ENCODE data around the gene RNF212B.

The RNF212B gene

DNA sequence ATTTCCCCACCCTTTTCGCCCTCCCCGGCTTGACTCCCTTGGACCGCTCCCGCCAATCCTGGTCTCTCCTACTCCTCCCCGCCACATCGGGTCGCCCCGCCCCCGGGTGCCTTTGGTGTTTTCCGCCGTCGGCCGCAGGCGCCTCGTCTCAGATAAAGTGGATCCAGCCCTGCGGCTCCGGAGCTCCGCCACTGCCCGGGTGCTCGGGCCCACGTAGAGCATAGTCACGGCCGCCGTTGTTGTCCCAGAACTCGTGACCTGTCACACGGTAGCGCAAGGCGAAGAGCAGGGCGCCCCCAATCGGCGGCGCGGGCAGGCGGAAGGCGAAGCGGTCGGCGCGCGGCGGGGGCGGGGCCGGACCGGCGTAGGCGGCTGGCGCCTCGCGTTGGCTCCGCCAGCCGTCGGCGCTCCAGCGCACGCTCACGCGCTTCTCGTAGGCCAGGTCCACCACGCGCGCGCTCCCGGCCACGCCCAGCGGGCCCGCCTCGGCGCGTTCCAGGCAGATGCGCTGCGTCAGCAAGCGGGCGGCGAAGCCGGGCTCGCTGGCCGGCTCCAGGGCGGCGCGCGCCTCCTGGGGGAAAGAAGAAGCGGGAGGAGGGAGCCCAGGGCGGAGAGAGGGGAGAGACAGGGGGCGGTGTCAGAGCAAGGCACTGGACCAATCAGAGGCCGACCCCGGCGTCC, 63.7 kb downstream of the RNF212B start:
- in situ Hi-C loops (cut with HindIII; ENCODE audit: low pct_ligation_motif_present, low sequenced_read_pairs), result no loop called here
- Histone ChIP-seq H3K4me3 (ENCODE audit: low read depth, low read length) (peak overlapping the region; percentile 74), H3K27me3 (replicated peaks) (no peaks in the 10 kb centered on the region), H3K36me3 (replicated peaks) (no peaks in the 10 kb centered on the region), H3K27ac (peak overlapping the region; percentile 96)
- peak; percentile 96 for DNase-seq
- TF ChIP-seq, protein P1, sequence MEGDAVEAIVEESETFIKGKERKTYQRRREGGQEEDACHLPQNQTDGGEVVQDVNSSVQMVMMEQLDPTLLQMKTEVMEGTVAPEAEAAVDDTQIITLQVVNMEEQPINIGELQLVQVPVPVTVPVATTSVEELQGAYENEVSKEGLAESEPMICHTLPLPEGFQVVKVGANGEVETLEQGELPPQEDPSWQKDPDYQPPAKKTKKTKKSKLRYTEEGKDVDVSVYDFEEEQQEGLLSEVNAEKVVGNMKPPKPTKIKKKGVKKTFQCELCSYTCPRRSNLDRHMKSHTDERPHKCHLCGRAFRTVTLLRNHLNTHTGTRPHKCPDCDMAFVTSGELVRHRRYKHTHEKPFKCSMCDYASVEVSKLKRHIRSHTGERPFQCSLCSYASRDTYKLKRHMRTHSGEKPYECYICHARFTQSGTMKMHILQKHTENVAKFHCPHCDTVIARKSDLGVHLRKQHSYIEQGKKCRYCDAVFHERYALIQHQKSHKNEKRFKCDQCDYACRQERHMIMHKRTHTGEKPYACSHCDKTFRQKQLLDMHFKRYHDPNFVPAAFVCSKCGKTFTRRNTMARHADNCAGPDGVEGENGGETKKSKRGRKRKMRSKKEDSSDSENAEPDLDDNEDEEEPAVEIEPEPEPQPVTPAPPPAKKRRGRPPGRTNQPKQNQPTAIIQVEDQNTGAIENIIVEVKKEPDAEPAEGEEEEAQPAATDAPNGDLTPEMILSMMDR (IDR thresholded peaks at IDR 0.05; ENCODE audit: low read depth, low read length, missing control alignments), result peak; percentile 65

DNA sequence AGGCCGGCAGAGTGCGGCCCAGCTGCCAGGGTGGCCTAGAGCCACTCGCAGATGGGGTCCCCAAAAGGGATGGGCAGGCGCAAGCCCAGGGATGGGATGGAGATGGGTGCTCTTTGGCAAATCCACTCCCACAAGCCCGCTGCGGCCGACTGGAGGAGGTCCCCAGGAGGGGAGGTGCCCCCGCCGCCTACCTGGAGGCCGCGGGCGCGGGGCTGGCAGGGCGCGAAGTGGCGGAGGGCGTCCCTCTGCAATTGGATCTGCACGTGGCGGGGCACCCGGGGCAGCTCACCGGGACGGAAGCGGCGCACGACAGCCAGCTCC, 64.2 kb downstream of the RNF212B start:
- DNase-seq, result peak; percentile 15
- peak overlapping the region; percentile 68 for H3K4me3 ChIP-seq (ENCODE audit: low read depth, low read length)
- no peaks in the 10 kb centered on the region for H3K36me3 ChIP-seq (replicated peaks)
- H3K27me3 ChIP-seq (replicated peaks), result no peaks in the 10 kb centered on the region
- in situ Hi-C loops (cut with HindIII; ENCODE audit: low pct_ligation_motif_present, low sequenced_read_pairs), result no loop called here
- peak overlapping the region; percentile 33 for H3K27ac ChIP-seq
- TF ChIP-seq, protein P1 (IDR thresholded peaks at IDR 0.05; ENCODE audit: low read depth, low read length, missing control alignments), result no peak

DNA sequence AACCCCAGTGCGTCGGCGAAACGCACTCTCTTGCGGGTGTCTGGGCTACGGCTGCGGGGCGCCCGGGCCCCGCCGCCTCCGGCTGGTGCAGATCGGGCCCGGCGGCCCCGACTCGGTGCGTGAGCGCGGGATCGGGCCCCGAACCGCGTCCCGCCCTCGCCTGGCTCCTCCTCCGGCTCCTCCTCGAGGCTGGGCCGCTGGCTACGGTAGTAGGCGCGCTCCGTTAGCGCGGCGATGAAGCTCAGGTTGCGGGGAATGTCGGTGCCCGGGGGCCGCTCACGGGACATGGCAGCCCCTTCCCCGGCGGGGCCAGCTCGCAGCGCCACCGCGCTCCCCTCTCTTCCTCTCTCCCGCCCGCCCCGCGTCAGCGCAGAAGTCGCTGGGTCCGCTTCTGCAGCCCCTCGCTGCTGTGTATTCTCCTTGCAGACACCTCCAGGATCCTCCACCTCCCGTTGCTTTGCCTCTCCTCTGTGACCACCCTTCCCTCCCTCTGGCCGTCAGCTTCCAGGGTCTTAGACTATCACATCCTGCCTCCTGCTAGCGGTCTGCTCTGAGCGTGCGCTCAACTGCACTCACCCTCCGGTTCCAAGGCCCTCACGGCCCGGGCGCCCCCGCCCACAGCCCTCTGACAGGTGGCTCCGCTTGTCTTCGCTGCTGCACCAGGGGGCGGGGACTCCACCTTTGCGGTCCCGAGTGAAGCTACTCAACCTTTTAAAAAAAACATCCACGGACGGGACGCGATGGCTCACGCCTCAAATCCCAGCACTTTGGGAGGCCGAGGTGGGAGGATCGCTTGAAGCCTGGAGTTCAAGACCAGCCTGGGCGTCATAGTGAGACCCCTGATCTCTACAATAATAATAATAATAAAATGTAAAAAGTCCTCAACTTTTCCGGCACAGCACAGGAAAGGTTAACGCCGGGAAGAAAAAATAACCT, 64.8 kb downstream of the RNF212B start, which contains the start of gene PPP1R3E:
Gene PPP1R3E, minus strand, starts transcription at position 570 of the 936 bp plus-strand sequence. Its CDS starts 283 bp downstream, at position 287.
- H3K4me3 ChIP-seq (ENCODE audit: low read depth, low read length), result peak within 1 kb of the TSS; percentile 68
- DNase-seq, result no peak
- TF ChIP-seq, protein P1 (IDR thresholded peaks at IDR 0.05; ENCODE audit: low read depth, low read length, missing control alignments), result no peak
- H3K27me3 ChIP-seq (replicated peaks), result no peaks in the 10 kb centered on the region
- H3K27ac ChIP-seq, result peak within 1 kb of the TSS; percentile 33
- no peaks in the 10 kb centered on the region for H3K36me3 ChIP-seq (replicated peaks)
- in situ Hi-C loops (cut with HindIII; ENCODE audit: low pct_ligation_motif_present, low sequenced_read_pairs), result no loop called here

DNA sequence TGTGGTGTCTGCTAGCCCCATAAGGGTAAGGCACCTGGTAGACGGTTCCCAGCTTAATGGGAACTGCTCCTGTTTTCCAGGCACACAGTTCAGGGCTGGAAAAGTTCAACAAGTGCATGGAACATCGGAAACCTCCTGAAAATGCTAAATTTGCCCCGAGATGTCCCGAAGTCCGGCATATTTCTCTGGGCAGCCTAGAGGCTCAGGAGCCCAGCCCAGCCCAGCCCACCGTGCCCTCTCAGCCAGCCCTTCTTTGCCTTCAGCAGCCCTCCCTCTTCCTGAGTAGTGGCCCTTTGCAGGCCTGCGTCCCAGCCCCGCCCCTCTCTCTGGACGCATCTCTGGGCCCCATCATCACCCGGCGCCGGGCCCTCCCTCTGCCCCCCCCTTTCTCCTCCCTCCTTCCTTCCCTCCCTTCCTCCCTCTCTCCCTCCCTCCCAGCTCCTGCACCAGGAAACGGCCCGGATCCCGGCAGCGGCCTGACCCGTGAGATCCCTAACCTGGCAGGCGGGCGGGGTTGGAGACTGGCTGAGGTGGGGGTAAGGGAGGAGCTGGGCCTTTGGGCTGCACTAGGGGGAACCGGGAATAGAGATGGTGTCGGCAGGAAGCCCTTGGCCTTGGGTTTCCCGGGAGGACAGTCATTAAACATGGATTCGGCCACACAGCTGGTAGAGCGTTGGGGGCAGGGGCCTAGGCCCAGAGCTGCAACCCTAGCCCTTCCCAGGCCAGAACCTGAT, 68.8 kb downstream of the RNF212B start, which contains the start of gene BCL2L2:
Gene BCL2L2, plus strand, starts transcription at position 422 of the 734 bp plus-strand sequence. CDS start 935 bp downstream, outside the sequence.
- peak within 1 kb of the TSS; percentile 92 for H3K4me3 ChIP-seq (ENCODE audit: low read depth, low read length)
- DNase-seq, result peak; percentile 87
- H3K27ac ChIP-seq, result peak within 1 kb of the TSS; percentile 86
- TF ChIP-seq, protein P1 (IDR thresholded peaks at IDR 0.05; ENCODE audit: low read depth, low read length, missing control alignments), result no peak
- H3K36me3 ChIP-seq (replicated peaks), result peaks cover 27% of the 10 kb centered on the region
- H3K27me3 ChIP-seq (replicated peaks), result no peaks in the 10 kb centered on the region
- in situ Hi-C loops (cut with HindIII; ENCODE audit: low pct_ligation_motif_present, low sequenced_read_pairs), result no loop called here

DNA sequence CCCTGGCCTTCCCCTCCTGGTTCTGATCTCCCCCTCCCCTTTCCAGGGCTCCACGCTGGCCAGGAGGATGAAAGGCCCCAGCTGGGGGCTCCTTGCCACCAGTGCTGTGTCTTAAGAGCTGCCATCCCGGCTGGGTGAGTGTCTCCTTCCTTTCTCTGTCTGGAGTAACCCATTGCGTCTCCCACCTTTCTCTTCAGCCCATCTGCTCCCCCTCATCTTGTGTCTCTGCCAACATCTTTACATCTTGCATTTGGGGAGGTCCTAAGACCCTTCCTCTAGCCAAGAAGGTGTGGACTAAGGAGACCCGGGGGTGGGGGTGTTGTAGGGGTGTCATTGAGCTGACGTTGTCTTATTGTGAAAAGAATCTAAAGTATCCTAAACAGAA, 69.4 kb downstream of the RNF212B start:
- peak overlapping the region; percentile 86 for H3K27ac ChIP-seq
- H3K4me3 ChIP-seq (ENCODE audit: low read depth, low read length), result peak overlapping the region; percentile 92
- H3K36me3 ChIP-seq (replicated peaks), result peaks cover 31% of the 10 kb centered on the region
- TF ChIP-seq, protein P1 (IDR thresholded peaks at IDR 0.05; ENCODE audit: low read depth, low read length, missing control alignments), result no peak
- in situ Hi-C loops (cut with HindIII; ENCODE audit: low pct_ligation_motif_present, low sequenced_read_pairs), result no loop called here
- H3K27me3 ChIP-seq (replicated peaks), result no peaks in the 10 kb centered on the region
- DNase-seq, result no peak

Data from brain microvascular endothelial cell (primary cell).